GM12878 (cell line): ENCODE measurements around the gene NDUFC1. TPM values are rescaled to one million over a fixed set of nuclear protein-coding genes. Genes with fewer than 3 reads are reported as not detected.

ENCODE experiments used
- ESRRA ChIP-seq: IDR thresholded peaks from 2 replicates; pipeline ENCODE4 v1.6.1; 2012; ENCODE audit warnings: mild to moderate bottlenecking, low read length, improper control_type of control experiment
- GABPA ChIP-seq: IDR thresholded peaks from 2 replicates; pipeline ENCODE4 v1.6.1; 2014; ENCODE audit warnings: antibody characterized with exemption, low read depth, mild to moderate bottlenecking, inconsistent platforms
- RAD51 ChIP-seq: fragments of 450-650 bp; IDR thresholded peaks from 2 replicates; pipeline ENCODE4 v1.6.1; 2016; ENCODE audit warnings: moderate library complexity, mild to moderate bottlenecking, inconsistent platforms
- STAT1 ChIP-seq: fragments of 450-650 bp; conservative IDR thresholded peaks from 2 replicates; pipeline ENCODE4 v1.6.1; 2014; ENCODE audit warnings: antibody characterized with exemption, mild to moderate bottlenecking
- TAF1 ChIP-seq: IDR thresholded peaks from 2 replicates; pipeline ENCODE4 v1.6.1; 2011; ENCODE audit warnings: mild to moderate bottlenecking, low read depth, low read length, borderline replicate concordance
- YY1 ChIP-seq: IDR thresholded peaks from 2 replicates; pipeline ENCODE4 v1.6.1; 2011; ENCODE audit warnings: low read depth, mild to moderate bottlenecking, low read length
- ZBTB4 ChIP-seq: fragments of 450-650 bp; formaldehyde crosslinking; IDR thresholded peaks from 2 replicates; pipeline ENCODE4 v1.4.0; 2022; ENCODE audit warnings: mild to moderate bottlenecking, moderate library complexity
- polyA plus RNA-seq, 11 experiments: library from polyadenylated mRNA; depleted of rRNA in 4 of 11; unstranded in 6 of 11; stranded (reverse) in 5 of 11; fragments of >200 nt; fragmentation: Nextera tagmentation in 4 of 11; fragmentation: Illumina TruSeq in 1 of 11; extraction: Ambion mirVana in 4 of 11; extraction: Trizol in 1 of 11; gene quantifications; 1 replicate in 1 of 11; 2 replicates in 10 of 11; pipeline versions ENCODE4 v1.2.1 to v1.2.3, GENCODE V29; 2011 to 2016; ENCODE audit warnings: inconsistent platforms in 2 of 11, missing spikeins in 2 of 11, low read depth in 1 of 11
- total RNA-seq, 4 experiments: library from RNA; depleted of rRNA in 3 of 4; stranded (reverse); fragments of >200 nt in 3 of 4; fragmentation: Illumina TruSeq in 1 of 4; extraction: Trizol in 1 of 4; gene quantifications; 2 replicates each; pipeline versions ENCODE4 v1.2.1 to v1.2.3, GENCODE V29; 2013 to 2021
- TF ChIP-seq, protein P1 (sequence below): fragments of 450-650 bp; IDR thresholded peaks from 2 replicates; pipeline ENCODE4 v1.6.1; 2018; ENCODE audit warnings: mild to moderate bottlenecking, low read depth, moderate library complexity; ENCODE audit not compliant: partially characterized antibody

Gene NDUFC1
- total and polyA plus RNA-seq, 10 of the 15 experiments (the other 5 are each of a cell fraction or from before 2014, with no cell fraction given): 25.5 to 242 (median 68.9) TPM

GRCh38 chr4:139241784-139242151 lies 60.5 kb downstream of the NDUFC1 start (continued):
- TF ChIP-seq ZBTB4 (CRISPR knock-in tag) (no peak), TAF1 (no peak), GABPA (no peak), ESRRA (no peak), YY1 (no peak), RAD51 (no peak), STAT1 (no peak)
- TF ChIP-seq, protein P1, sequence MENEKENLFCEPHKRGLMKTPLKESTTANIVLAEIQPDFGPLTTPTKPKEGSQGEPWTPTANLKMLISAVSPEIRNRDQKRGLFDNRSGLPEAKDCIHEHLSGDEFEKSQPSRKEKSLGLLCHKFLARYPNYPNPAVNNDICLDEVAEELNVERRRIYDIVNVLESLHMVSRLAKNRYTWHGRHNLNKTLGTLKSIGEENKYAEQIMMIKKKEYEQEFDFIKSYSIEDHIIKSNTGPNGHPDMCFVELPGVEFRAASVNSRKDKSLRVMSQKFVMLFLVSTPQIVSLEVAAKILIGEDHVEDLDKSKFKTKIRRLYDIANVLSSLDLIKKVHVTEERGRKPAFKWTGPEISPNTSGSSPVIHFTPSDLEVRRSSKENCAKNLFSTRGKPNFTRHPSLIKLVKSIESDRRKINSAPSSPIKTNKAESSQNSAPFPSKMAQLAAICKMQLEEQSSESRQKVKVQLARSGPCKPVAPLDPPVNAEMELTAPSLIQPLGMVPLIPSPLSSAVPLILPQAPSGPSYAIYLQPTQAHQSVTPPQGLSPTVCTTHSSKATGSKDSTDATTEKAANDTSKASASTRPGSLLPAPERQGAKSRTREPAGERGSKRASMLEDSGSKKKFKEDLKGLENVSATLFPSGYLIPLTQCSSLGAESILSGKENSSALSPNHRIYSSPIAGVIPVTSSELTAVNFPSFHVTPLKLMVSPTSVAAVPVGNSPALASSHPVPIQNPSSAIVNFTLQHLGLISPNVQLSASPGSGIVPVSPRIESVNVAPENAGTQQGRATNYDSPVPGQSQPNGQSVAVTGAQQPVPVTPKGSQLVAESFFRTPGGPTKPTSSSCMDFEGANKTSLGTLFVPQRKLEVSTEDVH: no peak
